OCI-LY7 (cell line): ENCODE measurements around the gene IL1RAPL2. TPM values are rescaled to one million over a fixed set of nuclear protein-coding genes. Genes with fewer than 3 reads are reported as not detected.

Source experiments
- BruUV-seq: library from RNA; stranded (reverse); fragments of 400-500 nt; replicated peaks from 2 replicates; lab custom pipeline; 2021; lab: Mats Ljungman, UMichigan
- CTCF ChIA-PET: fragments of 300-600 bp; sonication (Branson Sonifier 250); formaldehyde crosslinking; loops from one replicate; lab custom pipeline; 2022; ENCODE audit warnings: antibody characterized with exemption; ENCODE audit not compliant: unreplicated experiment; lab: Charles Lee
- POLR2A ChIA-PET: fragments of 300-600 bp; sonication (Branson Sonifier 250); formaldehyde crosslinking; loops from one replicate; lab custom pipeline; 2022; ENCODE audit warnings: antibody characterized with exemption; lab: Charles Lee
- DNase-seq: peaks from one replicate; pipeline ENCODE4 v3.0.0-alpha.2; 2015; ENCODE audit warnings: low spot score
- H2AFZ ChIP-seq: fragments of 200-600 bp; sonication (generic), shearing (Covaris generic); 2 replicates; pipeline ENCODE4 v1.6.1; 2014; ENCODE audit warnings: mild to moderate bottlenecking, antibody characterized with exemption, low read length, moderate library complexity
- H3K27ac ChIP-seq: fragments of 200-600 bp; sonication (generic); 2 replicates; pipeline ENCODE4 v1.5.1; 2014; ENCODE audit warnings: mixed run types, low read depth, mild to moderate bottlenecking, moderate library complexity, low read length, inconsistent platforms; ENCODE audit not compliant: poor library complexity, severe bottlenecking
- H3K36me3 ChIP-seq: fragments of 200-600 bp; sonication (generic); 2 replicates; pipeline ENCODE4 v1.6.1; 2014; ENCODE audit warnings: mild to moderate bottlenecking, antibody characterized with exemption, low read length, moderate library complexity, mixed read lengths; ENCODE audit not compliant: insufficient read depth
- H3K4me1 ChIP-seq: fragments of 200-600 bp; sonication (generic); 2 replicates; pipeline ENCODE4 v1.5.1; 2014; ENCODE audit warnings: mild to moderate bottlenecking, low read length; ENCODE audit not compliant: insufficient read depth, poor library complexity, severe bottlenecking
- H3K4me2 ChIP-seq: fragments of 200-600 bp; sonication (generic); 2 replicates; pipeline ENCODE4 v1.6.1; 2014; ENCODE audit warnings: mild to moderate bottlenecking, low read length
- H3K4me3 ChIP-seq: fragments of 200-600 bp; sonication (generic); 2 replicates; pipeline ENCODE4 v1.5.1; 2014; ENCODE audit warnings: mild to moderate bottlenecking, low read depth, low read length; ENCODE audit not compliant: poor library complexity, severe bottlenecking
- H3K79me2 ChIP-seq: fragments of 200-600 bp; sonication (generic); 2 replicates; pipeline ENCODE4 v1.6.1; 2016; ENCODE audit warnings: low read depth, mild to moderate bottlenecking, low read length, moderate library complexity, mixed read lengths; ENCODE audit not compliant: insufficient read depth
- H3K9me2 ChIP-seq: fragments of 200-600 bp; sonication (generic); 2 replicates; pipeline ENCODE4 v1.6.1; 2016; ENCODE audit warnings: mild to moderate bottlenecking, low read length, mixed read lengths; ENCODE audit not compliant: insufficient read depth
- H3K9me3 ChIP-seq: fragments of 200-600 bp; sonication (generic); 2 replicates; pipeline ENCODE4 v1.6.1; 2014; ENCODE audit warnings: mild to moderate bottlenecking, mixed run types, low read length, mixed read lengths
- H4K20me1 ChIP-seq: fragments of 200-600 bp; sonication (generic); 2 replicates; pipeline ENCODE4 v1.6.1; 2014; ENCODE audit warnings: mild to moderate bottlenecking, antibody characterized with exemption, low read length, moderate library complexity, mixed read lengths; ENCODE audit not compliant: insufficient read depth
- EZH2phosphoT487 ChIP-seq: fragments of 200-600 bp; sonication (generic); IDR thresholded peaks from 2 replicates; pipeline ENCODE4 v1.6.1; 2018; ENCODE audit warnings: low read depth, borderline replicate concordance, mild to moderate bottlenecking, mixed run types, antibody characterized with exemption, low read length, moderate library complexity, mixed read lengths
- intact Hi-C: fragments of 100-400 bp; cut with micrococcal nuclease; formaldehyde crosslinking; loops from one replicate; pipeline ENCODE4 v1.10.0; 2022; ENCODE audit not compliant: unreplicated experiment
- total RNA-seq, 2 experiments: library from RNA; depleted of rRNA in 1 of 2; stranded (reverse); fragments of >200 nt in 1 of 2; shearing (Covaris generic) in 1 of 2; gene quantifications; 2 replicates each; pipeline ENCODE4 v1.2.3, GENCODE V29; 2014 to 2022
- TF ChIP-seq, protein P1 (sequence below): fragments of 200-600 bp; sonication (generic); conservative IDR thresholded peaks from 2 replicates; pipeline ENCODE4 v1.5.1; 2014; ENCODE audit warnings: mild to moderate bottlenecking, antibody characterized with exemption, low read length, moderate library complexity, mixed read lengths

The IL1RAPL2 gene
- total RNA-seq, 2 experiments from 2014 or later, result not detected

DNA sequence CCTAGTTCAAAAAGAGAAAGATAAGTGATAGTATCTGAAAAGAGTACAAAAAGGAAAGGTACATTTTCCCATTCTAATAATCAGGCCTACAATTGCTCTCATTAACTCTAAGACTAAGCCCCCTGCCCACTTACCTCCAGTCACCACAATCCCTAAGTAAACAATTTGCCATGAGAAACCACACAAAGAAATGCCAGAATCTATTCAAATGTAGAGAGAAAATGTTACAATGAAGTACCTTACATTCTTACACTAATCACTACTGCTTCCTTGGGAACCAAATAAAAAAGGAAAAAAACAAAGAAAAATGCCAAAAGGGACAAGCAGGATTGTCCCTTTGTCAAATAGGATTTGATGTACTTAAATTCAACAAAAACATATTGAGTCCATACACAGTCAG, 1068.2 kb downstream of the IL1RAPL2 start:
- CTCF ChIA-PET, result no interaction called here

DNA sequence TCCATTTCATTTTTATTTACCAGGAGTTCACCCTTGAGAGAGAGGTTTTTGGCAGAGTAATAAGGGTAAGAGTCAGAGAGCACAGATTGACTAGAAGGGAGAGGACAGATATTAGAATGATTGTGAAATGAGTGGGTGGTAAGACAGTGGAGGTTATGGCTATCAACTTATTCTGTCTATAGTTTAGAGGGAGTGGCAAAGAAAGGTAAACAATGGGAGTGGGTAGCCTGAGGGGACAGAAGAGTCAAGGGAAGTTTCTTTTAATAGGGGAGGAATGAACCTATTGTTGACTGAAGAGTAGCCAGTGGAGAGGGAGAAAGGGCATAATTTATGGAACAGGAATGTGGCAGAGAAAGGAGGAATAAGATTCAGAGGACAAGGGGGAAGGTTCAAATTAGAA, 1069.8 kb downstream of the IL1RAPL2 start:
- Histone ChIP-seq H3K9me2 (no peaks in the 10 kb centered on the region), H4K20me1 (no peaks in the 10 kb centered on the region), H3K79me2 (no peaks in the 10 kb centered on the region), H3K27ac (no peak overlapping the region), H2AFZ (no peak overlapping the region), H3K9me3 (no peaks in the 10 kb centered on the region), H3K36me3 (no peaks in the 10 kb centered on the region), H3K4me3 (no peak overlapping the region), H3K4me2 (no peak overlapping the region), H3K4me1 (no peaks in the 10 kb centered on the region)
- TF ChIP-seq EZH2phosphoT487, result no peak
- TF ChIP-seq, protein P1, sequence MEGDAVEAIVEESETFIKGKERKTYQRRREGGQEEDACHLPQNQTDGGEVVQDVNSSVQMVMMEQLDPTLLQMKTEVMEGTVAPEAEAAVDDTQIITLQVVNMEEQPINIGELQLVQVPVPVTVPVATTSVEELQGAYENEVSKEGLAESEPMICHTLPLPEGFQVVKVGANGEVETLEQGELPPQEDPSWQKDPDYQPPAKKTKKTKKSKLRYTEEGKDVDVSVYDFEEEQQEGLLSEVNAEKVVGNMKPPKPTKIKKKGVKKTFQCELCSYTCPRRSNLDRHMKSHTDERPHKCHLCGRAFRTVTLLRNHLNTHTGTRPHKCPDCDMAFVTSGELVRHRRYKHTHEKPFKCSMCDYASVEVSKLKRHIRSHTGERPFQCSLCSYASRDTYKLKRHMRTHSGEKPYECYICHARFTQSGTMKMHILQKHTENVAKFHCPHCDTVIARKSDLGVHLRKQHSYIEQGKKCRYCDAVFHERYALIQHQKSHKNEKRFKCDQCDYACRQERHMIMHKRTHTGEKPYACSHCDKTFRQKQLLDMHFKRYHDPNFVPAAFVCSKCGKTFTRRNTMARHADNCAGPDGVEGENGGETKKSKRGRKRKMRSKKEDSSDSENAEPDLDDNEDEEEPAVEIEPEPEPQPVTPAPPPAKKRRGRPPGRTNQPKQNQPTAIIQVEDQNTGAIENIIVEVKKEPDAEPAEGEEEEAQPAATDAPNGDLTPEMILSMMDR, result no peak
- no peak for DNase-seq
- ChIA-PET POLR2A (no interaction called here), CTCF (no interaction called here)
- BruUV-seq, result no TSS peak
- intact Hi-C loops, result no loop called here

More for the DNA sequence above, 1068.2 kb downstream of the IL1RAPL2 start:
- H3K27ac ChIP-seq, result no peak overlapping the region
- H3K4me3 ChIP-seq, result no peak overlapping the region
- DNase-seq, result no peak
- POLR2A ChIA-PET, result no interaction called here
- H3K4me2 ChIP-seq, result no peak overlapping the region
- BruUV-seq, result no TSS peak
- intact Hi-C loops, result no loop called here
- no peaks in the 10 kb centered on the region for H3K4me1 ChIP-seq
- H3K9me3 ChIP-seq, result no peaks in the 10 kb centered on the region
- no peaks in the 10 kb centered on the region for H3K79me2 ChIP-seq
- H3K36me3 ChIP-seq, result no peaks in the 10 kb centered on the region
- H3K9me2 ChIP-seq, result no peaks in the 10 kb centered on the region
- no peaks in the 10 kb centered on the region for H4K20me1 ChIP-seq
- no peak for TF ChIP-seq EZH2phosphoT487
- TF ChIP-seq, protein P1, result no peak
- H2AFZ ChIP-seq, result no peak overlapping the region

DNA sequence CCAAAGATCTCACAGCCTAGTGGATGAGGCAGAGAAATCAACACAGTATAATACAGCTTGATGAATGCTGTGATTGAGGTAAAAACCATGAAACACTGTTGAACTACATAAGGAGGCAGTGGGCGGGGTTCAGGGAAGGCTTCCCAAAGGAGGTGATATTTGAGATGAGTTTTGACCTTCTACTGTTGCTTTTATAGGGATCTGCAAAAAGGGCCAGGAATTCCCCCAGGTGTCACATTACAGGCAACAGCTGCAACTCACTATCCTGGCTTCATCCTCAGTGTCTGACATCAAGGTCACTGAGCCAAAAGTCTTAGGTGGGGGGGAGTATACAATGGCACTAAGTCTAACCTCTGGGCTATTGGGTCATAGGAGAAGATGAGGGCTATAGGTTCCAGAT, 1070.7 kb downstream of the IL1RAPL2 start:
- H3K4me1 ChIP-seq, result no peaks in the 10 kb centered on the region
- no peak overlapping the region for H3K27ac ChIP-seq
- BruUV-seq, result no TSS peak
- no peaks in the 10 kb centered on the region for H4K20me1 ChIP-seq
- H3K9me2 ChIP-seq, result no peaks in the 10 kb centered on the region
- no peak for TF ChIP-seq EZH2phosphoT487
- TF ChIP-seq, protein P1, result no peak
- no peak overlapping the region for H2AFZ ChIP-seq
- H3K79me2 ChIP-seq, result no peaks in the 10 kb centered on the region
- DNase-seq, result no peak
- intact Hi-C loops, result no loop called here
- ChIA-PET POLR2A (no interaction called here), CTCF (no interaction called here)
- no peaks in the 10 kb centered on the region for H3K36me3 ChIP-seq
- H3K4me3 ChIP-seq, result no peak overlapping the region
- no peaks in the 10 kb centered on the region for H3K9me3 ChIP-seq
- no peak overlapping the region for H3K4me2 ChIP-seq
